NCI-H1105 treated with DMSO at 0.1 percent for 48 hours (cell line): Measurements from ENCODE around the gene C2CD3.
"Not testable (repeated sequence)": the region's sequence is repeated elsewhere in the genome, so short reads cannot be mapped to it uniquely, and the experiment has no call there.

Experiments
- DNase-seq: peaks from one replicate; lab custom pipeline; 2025; lab: John Stamatoyannopoulos, UW

Gene C2CD3

DNA sequence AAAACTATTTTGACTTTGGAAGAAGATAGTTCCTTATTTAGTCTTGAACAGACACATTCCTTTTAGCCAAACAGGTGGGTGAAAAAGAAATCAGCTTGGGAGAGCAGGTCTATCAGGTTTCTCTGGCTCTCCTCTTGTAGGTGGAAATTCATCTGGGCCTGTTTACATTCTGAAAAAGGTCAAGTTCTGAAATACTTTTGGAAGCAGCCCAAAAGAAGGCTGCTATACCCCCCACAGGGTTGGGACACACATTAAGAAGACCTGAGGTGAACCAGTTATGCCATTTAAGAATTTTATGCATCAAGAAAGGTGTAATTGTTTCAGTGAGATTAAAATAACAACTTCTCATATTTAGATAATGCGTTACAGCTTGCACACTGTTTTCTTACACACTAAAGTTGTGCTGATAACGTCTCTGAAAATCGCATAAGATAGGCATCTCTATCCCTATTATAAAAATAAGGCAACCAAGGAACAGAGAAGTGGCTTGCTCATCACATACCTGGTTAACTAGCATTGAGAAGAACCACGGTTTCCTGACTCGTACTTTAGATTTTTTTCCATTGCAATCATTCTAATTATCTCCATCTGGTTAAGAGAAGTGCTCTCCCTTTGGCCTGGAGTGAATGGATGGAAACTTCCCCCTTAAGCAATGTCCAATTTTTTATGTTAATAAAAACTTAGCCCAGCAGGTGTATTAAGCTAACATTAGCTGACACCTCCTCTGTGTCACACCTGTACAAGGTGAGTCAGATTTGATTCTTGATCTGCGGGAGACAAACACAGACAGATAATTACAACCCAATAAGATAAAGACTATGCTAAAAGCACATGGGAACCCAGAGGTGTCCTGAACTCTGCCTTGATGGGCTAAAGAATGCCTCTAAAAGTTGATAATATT lies 101.4 kb downstream of the C2CD3 start:
- no peak for DNase-seq

GRCh38 chr11:74066663-74067062 lies 104.1 kb downstream of the C2CD3 start:
- not testable (repeated sequence) for DNase-seq

GRCh38 chr11:74065534-74065933 lies 105.3 kb downstream of the C2CD3 start:
- DNase-seq: not testable (repeated sequence)

- not testable (repeated sequence) for DNase-seq
These were observed 107.2 kb downstream of the C2CD3 start for GRCh38 chr11:74063628-74064027.

GRCh38 chr11:74061599-74061998 lies 109.2 kb downstream of the C2CD3 start:
- not testable (repeated sequence) for DNase-seq

DNA sequence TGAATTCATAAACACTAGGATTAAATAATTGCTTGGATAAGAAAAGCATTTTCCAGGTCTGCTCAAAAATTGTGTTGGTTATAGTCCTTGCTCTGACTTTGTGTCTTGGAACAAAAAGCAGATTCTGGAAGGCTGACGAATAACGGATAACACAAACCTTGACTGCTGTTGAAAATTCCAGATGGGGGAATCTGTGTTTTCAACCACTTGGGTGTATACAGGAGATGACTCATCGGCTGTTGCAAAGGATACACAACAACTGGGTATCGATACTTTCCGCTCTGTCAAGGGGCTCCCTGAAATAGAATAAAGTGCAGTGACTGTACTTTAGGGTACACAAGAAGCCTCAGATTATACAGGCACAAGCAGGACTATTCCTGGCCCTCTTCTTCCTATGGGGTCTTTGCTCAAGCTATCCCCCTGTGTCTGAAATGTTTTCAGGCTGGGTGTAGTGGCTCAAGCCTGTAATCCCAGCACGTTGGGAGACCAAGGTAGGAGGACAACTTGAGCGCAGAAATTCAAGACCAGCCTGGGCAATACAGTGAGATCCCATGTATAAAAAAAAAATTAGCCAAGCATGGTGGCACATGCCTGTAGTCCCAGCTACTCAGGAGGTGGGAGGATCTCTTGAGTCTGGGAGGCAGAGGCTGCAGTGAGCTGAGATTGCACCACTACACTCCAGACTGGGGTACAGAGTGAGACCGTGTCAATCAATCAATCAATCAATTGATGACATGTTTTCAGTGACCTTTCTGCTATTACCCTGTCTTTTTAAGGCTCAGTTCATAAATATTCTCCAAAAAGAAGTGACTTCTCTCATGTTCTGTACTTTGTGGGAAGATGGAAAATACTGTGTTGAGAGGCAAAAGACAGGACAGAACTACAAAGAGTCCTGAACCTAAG lies 113.3 kb downstream of the C2CD3 start:
- no peak for DNase-seq

DNA sequence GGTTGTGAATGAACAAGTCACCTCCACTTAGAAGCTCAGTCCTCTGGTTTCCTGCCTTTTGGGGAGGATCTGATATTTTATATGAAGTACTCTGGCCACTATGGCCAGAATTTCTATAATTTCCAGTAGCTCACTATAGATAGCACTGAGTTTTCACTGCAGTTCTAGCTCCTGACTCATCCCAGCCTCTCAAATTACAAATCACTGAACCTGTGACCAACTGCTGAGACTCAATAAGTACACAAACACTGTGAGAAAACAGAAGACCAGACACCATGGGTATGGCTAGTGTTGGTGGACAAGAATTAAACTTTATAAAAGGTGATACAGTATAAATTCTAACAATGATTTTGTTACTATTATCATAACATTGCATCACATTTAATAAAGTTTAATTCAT lies 114.9 kb downstream of the C2CD3 start:
- DNase-seq: no peak

DNA sequence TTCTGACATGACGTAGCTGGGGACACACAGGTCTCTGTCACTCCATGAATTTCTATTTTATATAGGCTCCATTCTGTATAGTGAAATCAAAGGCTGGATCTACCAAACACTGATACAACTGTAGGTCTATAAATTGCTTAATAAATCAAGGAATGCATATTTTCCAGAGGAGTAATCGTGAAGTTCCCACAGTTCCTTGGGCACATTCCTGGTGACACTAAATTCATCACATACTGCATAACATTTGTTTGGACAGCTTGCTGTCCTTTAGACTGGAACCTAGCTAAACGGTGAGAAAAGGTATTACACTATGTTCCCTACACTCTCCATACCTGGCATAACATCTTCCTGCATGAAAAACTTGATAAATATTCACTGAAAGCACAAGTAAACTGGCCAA lies 120.3 kb downstream of the C2CD3 start:
- no peak for DNase-seq

DNA sequence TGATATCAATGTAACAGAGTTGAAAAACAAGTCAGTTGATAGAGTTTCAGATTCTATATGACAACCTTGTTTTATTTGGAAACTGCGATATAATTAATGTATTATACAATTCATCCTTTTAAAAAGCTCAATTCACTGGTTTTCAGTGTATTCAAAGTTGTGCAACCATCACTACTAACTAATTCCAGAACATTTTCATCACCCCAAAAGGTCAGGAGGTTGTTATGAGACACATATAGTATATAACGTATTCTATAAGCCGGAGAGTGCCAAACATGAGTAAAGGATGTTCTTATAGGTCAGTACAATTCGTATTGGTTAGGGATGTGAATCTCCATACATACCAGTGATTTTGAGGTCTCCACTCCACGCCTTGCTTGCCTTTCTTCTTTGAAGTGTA lies 121.8 kb downstream of the C2CD3 start:
- DNase-seq: no peak

DNA sequence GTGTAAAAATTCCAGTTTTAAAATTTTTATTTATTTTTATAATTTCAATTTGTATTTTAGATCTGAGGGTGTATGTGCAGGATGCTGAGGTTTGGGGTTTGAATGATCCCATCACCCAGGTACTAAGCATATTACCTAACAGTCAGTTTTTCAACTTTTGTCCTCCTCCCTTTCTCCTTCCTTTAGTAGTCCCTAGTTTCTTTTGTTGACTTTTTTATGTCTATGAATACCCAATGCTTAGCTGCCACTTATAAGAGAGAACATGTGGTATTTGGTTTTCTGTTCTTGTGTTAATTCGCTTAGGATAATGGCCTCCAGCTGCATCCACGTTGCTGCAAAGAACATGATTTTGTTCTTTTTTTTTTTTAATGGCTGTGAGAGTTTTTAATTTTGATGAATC lies 126.3 kb downstream of the C2CD3 start:
- DNase-seq: no peak

DNA sequence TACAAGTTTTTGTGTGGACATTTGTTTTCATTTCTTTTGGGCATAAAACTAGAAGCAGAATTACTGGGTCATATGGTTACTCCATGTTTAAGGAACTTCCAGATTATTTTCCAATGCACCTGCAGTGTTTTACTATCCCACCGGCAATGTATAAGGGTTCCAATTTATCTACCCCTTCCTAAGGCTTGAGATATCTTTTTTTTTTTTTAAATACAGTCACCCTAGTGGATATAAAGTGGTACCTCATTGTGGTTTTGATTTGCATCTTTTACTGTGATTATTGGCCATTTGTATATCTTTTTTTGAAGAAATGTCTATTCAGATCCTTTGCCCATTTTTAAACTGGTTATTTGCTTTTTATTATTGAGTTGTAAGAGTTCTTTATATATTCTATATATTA lies 127.4 kb downstream of the C2CD3 start:
- DNase-seq: no peak

DNA sequence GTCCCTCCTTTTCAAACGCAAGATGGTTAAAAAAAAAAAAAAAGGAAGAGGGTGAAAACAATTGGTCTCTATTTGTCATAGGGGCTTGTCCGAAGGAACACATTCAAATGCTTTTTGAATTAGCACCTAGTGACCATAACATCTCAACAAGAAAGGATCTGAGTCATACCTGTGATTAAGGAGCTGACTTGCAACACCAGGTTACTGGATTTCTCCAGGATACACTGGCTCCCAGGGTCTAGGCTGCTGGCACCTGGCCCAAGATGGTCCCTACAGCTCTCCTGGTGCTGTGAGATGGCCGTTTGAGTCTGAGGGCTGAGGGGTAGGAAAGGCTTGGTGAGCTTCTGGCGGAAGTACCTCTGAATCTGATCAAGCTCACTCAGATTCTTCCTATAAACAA lies 133.5 kb downstream of the C2CD3 start:
- DNase-seq: no peak

DNA sequence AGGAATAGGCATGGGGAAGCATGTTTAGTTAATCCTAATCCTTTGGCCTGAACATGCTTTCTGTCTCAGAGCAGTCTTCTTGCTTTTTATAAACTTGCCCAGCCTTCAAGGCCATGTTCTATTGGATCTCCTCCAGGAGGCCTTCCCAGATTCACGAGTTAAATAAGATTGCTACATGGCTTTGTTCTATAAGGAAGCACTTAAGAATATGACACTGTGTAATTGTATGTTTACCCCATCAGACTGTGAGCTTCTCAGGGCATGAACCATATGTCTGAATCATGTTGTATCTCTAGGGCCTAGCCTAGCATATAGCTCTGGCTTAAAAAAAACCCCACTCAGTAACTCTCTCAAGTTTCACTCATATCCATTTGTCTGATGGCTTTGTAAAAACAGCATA lies 135.5 kb downstream of the C2CD3 start:
- DNase-seq: no peak

- no peak for DNase-seq
These were observed 137.8 kb downstream of the C2CD3 start for GRCh38 chr11:74033046-74033445.

DNA sequence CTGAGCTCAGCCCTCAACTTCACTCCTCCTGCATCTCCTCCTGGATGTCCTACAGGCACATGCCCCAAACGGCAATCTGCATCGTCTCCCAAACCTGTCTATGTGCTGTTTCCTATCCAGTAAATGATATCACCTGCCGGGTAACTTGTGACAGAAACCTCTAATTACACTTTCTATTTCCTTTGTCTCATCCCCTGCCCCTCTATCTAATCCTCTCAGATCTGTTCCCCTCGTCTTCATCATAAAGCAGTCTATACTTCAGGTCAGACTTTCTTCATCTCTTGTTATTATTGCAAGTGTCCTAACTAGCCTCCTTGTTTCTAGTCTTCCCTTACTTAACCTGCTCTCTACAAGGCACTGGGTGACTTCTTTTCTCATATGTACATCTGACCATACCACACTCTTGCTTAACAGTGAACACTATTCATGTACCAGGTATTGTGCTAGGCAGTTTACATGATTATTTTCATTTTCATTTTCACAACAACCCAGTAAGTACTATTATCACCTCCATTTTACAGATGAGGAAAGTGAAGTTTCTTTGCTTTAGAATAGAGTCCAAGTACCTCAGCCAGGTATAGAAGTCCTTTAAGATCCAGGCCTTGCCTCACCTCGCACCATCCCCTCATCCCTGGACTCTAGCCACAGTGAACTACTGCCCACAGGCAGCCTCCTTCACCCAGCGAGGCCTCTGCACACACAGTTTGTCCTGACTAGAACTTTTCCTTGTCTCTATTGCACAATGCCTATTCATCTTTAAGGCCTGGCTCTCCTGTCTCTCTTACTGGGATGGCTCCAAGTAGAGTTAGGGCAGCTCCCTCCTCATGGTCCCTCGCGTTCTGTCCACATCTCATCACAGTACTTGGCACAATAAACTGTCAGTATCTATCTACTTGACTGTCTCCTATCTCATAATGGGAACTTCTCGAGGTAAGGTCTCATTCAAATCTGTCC lies 139.8 kb downstream of the C2CD3 start:
- no peak for DNase-seq

DNA sequence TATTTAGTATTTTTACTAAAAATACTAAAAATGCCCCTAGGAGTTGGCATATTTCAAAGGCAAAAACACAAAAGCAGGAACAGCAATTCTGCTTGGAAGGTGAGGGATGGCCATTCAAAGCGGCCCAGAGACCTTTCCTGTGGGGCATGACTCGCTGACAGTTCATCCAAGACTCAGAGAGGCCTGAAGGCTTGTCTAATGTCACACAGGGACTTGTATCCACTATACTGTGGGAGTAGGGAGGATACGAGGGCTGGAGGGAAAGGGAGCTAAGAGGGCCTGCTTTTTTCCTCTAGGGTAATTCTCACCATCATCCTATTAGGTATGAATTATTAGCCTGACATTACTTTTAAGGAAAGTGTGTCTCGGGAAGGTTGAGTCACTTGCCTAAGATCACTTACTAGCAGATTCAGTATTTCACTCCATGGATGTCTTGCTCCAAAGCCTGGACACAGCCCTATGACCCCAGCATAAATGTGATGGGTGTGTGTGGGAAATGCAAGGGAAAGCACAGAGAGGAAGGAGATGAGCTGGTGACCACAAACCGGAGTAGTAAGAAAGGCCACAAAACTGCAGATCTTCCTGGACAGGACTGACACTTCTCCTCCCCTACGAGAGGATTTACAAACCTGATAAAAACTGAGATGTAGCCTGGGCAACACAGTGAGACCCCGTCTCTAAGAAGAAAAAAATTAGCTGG lies 145.2 kb downstream of the C2CD3 start:
- no peak for DNase-seq

GRCh38 chr11:74024261-74025029 lies 146.4 kb downstream of the C2CD3 start:
- no peak for DNase-seq

- no peak for DNase-seq
These were observed 147.5 kb downstream of the C2CD3 start for GRCh38 chr11:74023276-74023675.

- DNase-seq: no peak
These were observed 148.3 kb downstream of the C2CD3 start for GRCh38 chr11:74022546-74022945.

DNA sequence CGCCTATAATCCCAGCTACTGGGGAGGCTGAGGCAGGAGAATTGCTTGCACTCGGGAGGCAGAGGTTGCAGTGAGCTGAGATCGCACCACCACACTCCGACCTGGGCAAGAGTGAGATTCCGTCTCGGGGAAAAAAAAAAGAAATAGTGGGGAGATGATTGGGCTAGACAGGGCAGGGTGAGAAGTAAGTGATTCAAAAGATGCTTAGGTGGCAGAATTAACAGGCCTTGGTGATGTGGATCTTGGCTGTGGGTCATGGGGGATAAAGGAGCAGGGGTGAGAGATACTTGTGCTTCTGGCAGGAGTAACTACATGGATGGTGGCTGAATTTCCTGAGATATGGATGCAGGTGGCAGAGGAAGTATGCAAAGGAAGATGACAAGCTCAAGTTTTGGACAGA lies 148.8 kb downstream of the C2CD3 start:
- DNase-seq: no peak
